ACC112 (cell line): ENCODE measurements around the gene BBX.

Experiments used
- H2AFZ ChIP-seq: fragments of 200-600 bp; sonication (generic); one replicate; pipeline ENCODE4 v1.6.0; 2017; ENCODE audit warnings: antibody characterized with exemption, low read length; ENCODE audit not compliant: unreplicated experiment
- H3K27ac ChIP-seq: fragments of 200-600 bp; sonication (generic); 2 replicates; pipeline ENCODE4 v1.5.1; 2014; ENCODE audit warnings: low read depth, mild to moderate bottlenecking, antibody characterized with exemption, low read length, moderate library complexity
- H3K27me3 ChIP-seq: fragments of 200-600 bp; sonication (generic); 2 replicates; pipeline ENCODE4 v1.6.1; 2014; ENCODE audit warnings: mild to moderate bottlenecking, antibody characterized with exemption, low read length, moderate library complexity, mixed read lengths; ENCODE audit not compliant: insufficient read depth
- H3K36me3 ChIP-seq: fragments of 200-600 bp; sonication (generic); 2 replicates; pipeline ENCODE4 v1.6.1; 2016; ENCODE audit warnings: mild to moderate bottlenecking, antibody characterized with exemption, low read length, moderate library complexity, mixed read lengths; ENCODE audit not compliant: insufficient read depth
- H3K4me1 ChIP-seq: fragments of 200-600 bp; sonication (generic); one replicate; pipeline ENCODE4 v1.6.1; 2016; ENCODE audit warnings: low read length, mixed read lengths; ENCODE audit not compliant: insufficient read depth, unreplicated experiment, control insufficient read depth
- H3K4me3 ChIP-seq: fragments of 200-600 bp; sonication (generic); 2 replicates; pipeline ENCODE4 v1.5.1; 2014; ENCODE audit warnings: mild to moderate bottlenecking, low read depth, low read length
- H3K79me2 ChIP-seq: fragments of 200-600 bp; sonication (generic); one replicate; pipeline ENCODE4 v1.6.0; 2016; ENCODE audit warnings: low read length; ENCODE audit not compliant: control insufficient read depth, unreplicated experiment, insufficient read depth

BBX gene

GRCh38 chr3:107644631-107645030 is 121.9 kb downstream of the BBX start:
- H3K4me3 ChIP-seq: 0 out of 2 replicates have a peak overlapping the region, but pooled peaks have one; percentile 1
- H3K36me3 ChIP-seq: peaks cover 2% of the 10 kb centered on the region
- peaks cover 32% of the 10 kb centered on the region for H3K4me1 ChIP-seq
- H2AFZ ChIP-seq: no peak overlapping the region
- H3K27ac ChIP-seq: peak overlapping the region; percentile 1; the same call in 1 of the 2 replicates
- peaks cover 22% of the 10 kb centered on the region for H3K79me2 ChIP-seq
- H3K27me3 ChIP-seq: no peaks in the 10 kb centered on the region

DNA sequence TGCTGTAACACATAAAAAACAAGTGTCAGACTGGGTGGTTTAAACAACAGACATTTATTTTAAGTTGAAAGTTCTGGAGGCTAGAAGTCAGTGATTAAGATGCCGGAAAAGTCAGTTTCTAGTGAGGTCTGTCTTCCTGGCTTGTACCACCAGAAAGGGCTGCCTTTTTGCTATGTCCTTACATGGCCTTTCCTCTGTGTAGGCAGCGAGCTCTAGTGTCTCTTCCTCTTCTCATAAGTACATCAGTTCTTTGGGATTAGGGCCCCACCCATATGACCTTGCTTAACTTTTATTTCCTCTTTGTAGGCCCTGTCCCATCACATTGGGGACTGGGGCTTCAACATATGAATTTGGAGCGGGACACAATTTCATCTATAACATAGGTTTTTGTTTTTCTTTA is 128.0 kb downstream of the BBX start:
- Histone ChIP-seq H2AFZ (no peak overlapping the region), H3K4me3 (no peak overlapping the region), H3K36me3 (peaks cover 2% of the 10 kb centered on the region), H3K4me1 (peaks cover 7% of the 10 kb centered on the region), H3K27ac (no peak overlapping the region), H3K79me2 (peaks cover 10% of the 10 kb centered on the region), H3K27me3 (no peaks in the 10 kb centered on the region)

- Histone ChIP-seq H3K36me3 (peaks cover 2% of the 10 kb centered on the region), H3K27ac (no peak overlapping the region), H3K4me1 (peaks cover 8% of the 10 kb centered on the region), H3K79me2 (peaks cover 13% of the 10 kb centered on the region), H3K27me3 (no peaks in the 10 kb centered on the region), H3K4me3 (peak overlapping the region; percentile 67), H2AFZ (no peak overlapping the region)
Measured at GRCh38 chr3:107651782-107652181, 129.0 kb downstream of the BBX start.

DNA sequence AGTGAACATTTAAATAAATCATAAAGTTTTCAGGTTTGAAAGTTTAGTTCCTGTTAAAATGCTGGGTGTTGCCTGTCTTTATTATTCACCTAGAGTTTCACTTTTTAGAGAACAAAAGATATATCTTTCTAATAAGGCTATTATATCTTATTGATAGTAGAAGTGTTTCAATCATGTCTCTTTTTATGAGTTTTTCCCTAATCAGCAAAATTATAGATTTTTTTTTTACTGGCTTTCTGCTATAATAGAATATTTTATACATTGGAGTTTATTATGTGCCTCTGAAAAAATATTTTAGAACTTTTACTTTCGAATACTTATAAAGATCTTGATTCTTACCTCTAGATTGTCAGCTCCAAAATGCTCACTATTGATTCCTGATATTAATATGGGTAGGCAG is 131.5 kb downstream of the BBX start:
- Histone ChIP-seq H3K4me3 (no peak overlapping the region), H3K27me3 (no peaks in the 10 kb centered on the region), H2AFZ (no peak overlapping the region), H3K36me3 (no peaks in the 10 kb centered on the region; the same call in 1 of the 2 replicates), H3K27ac (no peak overlapping the region), H3K4me1 (peaks cover 28% of the 10 kb centered on the region), H3K79me2 (peaks cover 13% of the 10 kb centered on the region)

GRCh38 chr3:107657971-107658370 is 135.2 kb downstream of the BBX start:
- Histone ChIP-seq H3K36me3 (no peaks in the 10 kb centered on the region), H3K4me3 (peak overlapping the region; percentile 3; the same call in 1 of the 2 replicates), H3K4me1 (peaks cover 50% of the 10 kb centered on the region), H2AFZ (no peak overlapping the region), H3K27me3 (no peaks in the 10 kb centered on the region), H3K79me2 (peaks cover 9% of the 10 kb centered on the region), H3K27ac (peak overlapping the region; percentile 62)

DNA sequence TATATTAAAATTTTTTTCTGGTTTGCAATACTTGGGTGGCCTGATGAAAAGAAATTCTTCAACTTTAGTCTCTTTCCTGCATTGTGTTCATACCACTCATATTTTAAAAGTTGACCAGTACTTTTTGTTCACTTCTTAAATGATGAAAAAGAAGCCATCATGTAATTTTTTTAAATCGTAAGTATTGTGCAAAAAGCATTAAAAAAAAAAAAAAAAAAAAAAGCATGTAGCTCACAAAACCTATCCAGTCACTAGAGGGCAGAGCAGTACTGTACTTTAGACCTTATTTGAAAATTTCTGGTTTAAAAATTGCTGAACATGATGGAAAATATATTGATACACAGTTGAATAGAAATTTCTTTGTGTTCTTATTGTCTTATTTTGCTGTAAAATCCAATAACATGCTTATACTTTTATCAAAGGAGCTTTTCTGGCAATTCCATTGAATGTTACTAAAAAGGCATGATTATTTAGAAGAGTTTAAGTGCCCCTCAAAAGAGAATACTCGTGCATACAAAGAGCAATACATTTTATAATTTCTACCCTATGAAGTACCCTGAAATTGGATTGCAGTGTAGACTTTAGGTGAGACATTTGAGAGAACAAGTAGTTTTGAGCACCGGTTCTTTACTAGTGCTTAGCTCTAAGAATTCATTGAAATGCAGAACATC is 137.7 kb downstream of the BBX start:
- no peak overlapping the region for H3K4me3 ChIP-seq
- peaks cover 73% of the 10 kb centered on the region for H3K4me1 ChIP-seq
- H3K27me3 ChIP-seq: no peaks in the 10 kb centered on the region
- no peaks in the 10 kb centered on the region for H3K36me3 ChIP-seq
- peak overlapping the region; percentile 93 for H3K27ac ChIP-seq
- H2AFZ ChIP-seq: no peak overlapping the region
- H3K79me2 ChIP-seq: peaks cover 16% of the 10 kb centered on the region

GRCh38 chr3:107661447-107662123 is 138.8 kb downstream of the BBX start:
- H3K4me3 ChIP-seq: peak overlapping the region; percentile 64
- H3K27me3 ChIP-seq: no peaks in the 10 kb centered on the region
- peaks cover 73% of the 10 kb centered on the region for H3K4me1 ChIP-seq
- H3K36me3 ChIP-seq: no peaks in the 10 kb centered on the region
- peak overlapping the region; percentile 74 for H2AFZ ChIP-seq
- peaks cover 23% of the 10 kb centered on the region for H3K79me2 ChIP-seq
- peak overlapping the region; percentile 93 for H3K27ac ChIP-seq

GRCh38 chr3:107662124-107662507 is 139.4 kb downstream of the BBX start:
- Histone ChIP-seq H3K4me3 (peak overlapping the region; percentile 64), H2AFZ (peak overlapping the region; percentile 74), H3K36me3 (no peaks in the 10 kb centered on the region), H3K4me1 (peaks cover 69% of the 10 kb centered on the region), H3K79me2 (peaks cover 21% of the 10 kb centered on the region), H3K27me3 (no peaks in the 10 kb centered on the region), H3K27ac (peak overlapping the region; percentile 93)

DNA sequence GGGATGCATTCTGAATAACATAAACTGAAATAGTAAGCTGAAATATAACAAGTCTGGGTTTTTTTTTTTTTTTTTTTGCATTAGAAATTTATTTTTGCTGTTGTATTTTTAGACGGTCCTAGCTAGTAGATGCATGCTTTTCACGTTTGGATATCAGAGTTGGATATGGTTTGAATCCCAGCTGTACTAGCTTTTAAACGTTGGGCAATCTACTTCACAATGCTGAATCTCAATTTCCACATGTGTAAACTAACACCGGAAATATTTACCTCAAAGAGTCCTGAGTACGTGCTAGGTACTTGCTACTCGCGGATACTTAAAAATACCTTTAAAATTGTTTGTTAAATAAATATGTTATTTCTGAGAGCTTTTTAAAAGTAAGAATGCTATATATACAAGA is 139.8 kb downstream of the BBX start:
- Histone ChIP-seq H2AFZ (no peak overlapping the region), H3K27me3 (no peaks in the 10 kb centered on the region), H3K27ac (peak overlapping the region; percentile 93), H3K4me1 (peaks cover 64% of the 10 kb centered on the region), H3K79me2 (peaks cover 21% of the 10 kb centered on the region), H3K36me3 (no peaks in the 10 kb centered on the region), H3K4me3 (peak overlapping the region; percentile 64)

DNA sequence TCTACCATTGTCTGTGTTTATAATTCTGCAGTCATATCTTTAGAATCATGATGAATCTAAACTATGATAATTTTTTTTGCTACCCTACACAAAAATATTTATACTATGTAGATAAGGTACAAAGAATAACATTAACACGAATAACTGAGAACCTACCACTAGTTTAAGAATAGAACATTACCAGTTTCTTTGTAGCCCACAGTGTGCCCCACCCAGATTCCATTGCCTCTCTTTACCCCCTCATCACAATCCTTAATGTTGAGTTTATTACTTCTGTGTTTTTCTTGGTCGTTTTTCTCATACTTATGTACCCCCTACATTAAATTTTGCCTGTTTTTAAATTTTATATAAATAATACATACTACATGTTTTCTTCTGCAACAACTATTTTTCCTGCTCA is 140.5 kb downstream of the BBX start:
- Histone ChIP-seq H3K4me1 (peaks cover 64% of the 10 kb centered on the region), H3K27ac (peak overlapping the region; percentile 93), H3K27me3 (no peaks in the 10 kb centered on the region), H3K36me3 (no peaks in the 10 kb centered on the region), H3K79me2 (peaks cover 25% of the 10 kb centered on the region), H3K4me3 (peak overlapping the region; percentile 64; the same call in 1 of the 2 replicates), H2AFZ (no peak overlapping the region)

GRCh38 chr3:107664614-107665013 is 141.9 kb downstream of the BBX start:
- peaks cover 65% of the 10 kb centered on the region for H3K4me1 ChIP-seq
- peak overlapping the region; percentile 93; the same call in 1 of the 2 replicates for H3K27ac ChIP-seq
- no peak overlapping the region for H3K4me3 ChIP-seq
- no peak overlapping the region for H2AFZ ChIP-seq
- H3K27me3 ChIP-seq: no peaks in the 10 kb centered on the region
- H3K36me3 ChIP-seq: no peaks in the 10 kb centered on the region
- H3K79me2 ChIP-seq: peaks cover 29% of the 10 kb centered on the region
